Uterus (tissue), 4 donors: Measurements from ENCODE around the gene CHCHD3. TPM values are rescaled to one million over a fixed set of nuclear protein-coding genes. Genes with fewer than 3 reads are reported as not detected.
A peak's percentile ranks its signal among the peaks of the same experiment; 100 is the strongest.

Experiments
- DNase-seq, 2 donors: peaks; one replicate each; pipeline ENCODE4 v3.0.0-alpha.2; 2019 to 2020
- H3K27ac ChIP-seq, 2 donors: fragments of 200-600 bp; sonication (generic); 1 replicate in 1 of 2; 2 replicates in 1 of 2; pipeline ENCODE4 v1.5.1; 2016 to 2018
- H3K27me3 ChIP-seq, 2 donors: fragments of 200-600 bp; sonication (generic); one replicate each; pipeline ENCODE4 v1.5.1; 2018 to 2019; ENCODE audit warnings: control low read depth in 1 of 2
- H3K36me3 ChIP-seq, 2 donors: fragments of 200-600 bp; sonication (generic); one replicate each; pipeline ENCODE4 v1.5.1; 2019; ENCODE audit warnings: control low read depth in 1 of 2
- H3K4me1 ChIP-seq, 2 donors: fragments of 200-600 bp; sonication (generic); one replicate each; pipeline ENCODE4 v1.5.1; 2018 to 2019; ENCODE audit warnings: control low read depth in 1 of 2
- H3K4me3 ChIP-seq, 2 donors: fragments of 200-600 bp; sonication (generic); 1 replicate in 1 of 2; 2 replicates in 1 of 2; pipeline ENCODE4 v1.5.1; 2018 to 2019; ENCODE audit warnings: mild to moderate bottlenecking in 1 of 2
- H3K9me3 ChIP-seq, 2 donors: fragments of 200-600 bp; sonication (generic); one replicate each; pipeline ENCODE4 v1.5.1; 2019; ENCODE audit warnings: control low read depth in 1 of 2
- CTCF ChIP-seq, 4 experiments: fragments of 200-600 bp in 2 of 4; fragments of 450-650 bp in 2 of 4; sonication (generic) in 2 of 4; IDR thresholded peaks; one replicate each; pipeline ENCODE4 v1.5.1; 2016 to 2019; ENCODE audit warnings: antibody characterized with exemption in 4 of 4, mild to moderate bottlenecking in 2 of 4, moderate library complexity in 1 of 4
- POLR2A ChIP-seq, 2 donors: fragments of 450-650 bp; IDR thresholded peaks; one replicate each; pipeline ENCODE4 v1.6.1; 2016; ENCODE audit warnings: antibody characterized with exemption in 2 of 2, mild to moderate bottlenecking in 1 of 2, moderate library complexity in 1 of 2
- intact Hi-C: fragments of 100-400 bp; cut with DNase I; formaldehyde crosslinking; loops from one replicate; pipeline ENCODE4 v1.15.1; 2023; ENCODE audit warnings: low total_unique reads
- total RNA-seq, 4 donors: library from RNA; depleted of rRNA in 3 of 4; stranded (reverse); fragments of >200 nt in 3 of 4; gene quantifications; one replicate each; pipeline versions ENCODE4 v1.1.0 to v1.2.4, GENCODE V29; 2014 to 2023
- donor health status: DM: yes; HTN: yes; CAD: no.

Gene CHCHD3
- total RNA-seq, 4 donors from 2014 or later: 43.5 to 61.0 (median 47.6) TPM

GRCh38 chr7:132743974-132744373, 337.9 kb downstream of the CHCHD3 start:
- intact Hi-C loops: no loop called here
- TF ChIP-seq CTCF (IDR thresholded peaks at IDR 0.05) (no peak), POLR2A (IDR thresholded peaks at IDR 0.05) (no peak)

GRCh38 chr7:132742189-132742612, 339.7 kb downstream of the CHCHD3 start:
- no peak overlapping the region for H3K27ac ChIP-seq
- H3K36me3 ChIP-seq: no peaks in the 10 kb centered on the region
- intact Hi-C loops: no loop called here
- H3K9me3 ChIP-seq: peaks cover 0 to 2% of the 10 kb centered on the region in 2 donors
- H3K4me3 ChIP-seq: no peak overlapping the region
- no peaks in the 10 kb centered on the region for H3K4me1 ChIP-seq
- H3K27me3 ChIP-seq: no peaks in the 10 kb centered on the region
- TF ChIP-seq POLR2A (IDR thresholded peaks at IDR 0.05) (no peak), CTCF (IDR thresholded peaks at IDR 0.05) (no peak)
- no peak for DNase-seq

More at GRCh38 chr7:132743974-132744373, 337.9 kb downstream of the CHCHD3 start:
- Histone ChIP-seq H3K9me3 (peaks cover 0 to 2% of the 10 kb centered on the region in 2 donors), H3K27me3 (no peaks in the 10 kb centered on the region), H3K27ac (no peak overlapping the region), H3K4me3 (no peak overlapping the region), H3K36me3 (no peaks in the 10 kb centered on the region), H3K4me1 (no peaks in the 10 kb centered on the region)
- no peak for DNase-seq

- Histone ChIP-seq H3K36me3 (no peaks in the 10 kb centered on the region), H3K27ac (no peak overlapping the region), H3K9me3 (peaks cover 0 to 2% of the 10 kb centered on the region in 2 donors), H3K4me1 (no peaks in the 10 kb centered on the region), H3K27me3 (no peaks in the 10 kb centered on the region), H3K4me3 (no peak overlapping the region)
- intact Hi-C loops: no loop called here
- DNase-seq: no peak
- TF ChIP-seq POLR2A (IDR thresholded peaks at IDR 0.05) (no peak), CTCF (IDR thresholded peaks at IDR 0.05) (no peak)
Measured at GRCh38 chr7:132740176-132740575, 341.7 kb downstream of the CHCHD3 start.

GRCh38 chr7:132739271-132739955, 342.5 kb downstream of the CHCHD3 start:
- H3K27ac ChIP-seq: no peak overlapping the region
- H3K4me1 ChIP-seq: no peaks in the 10 kb centered on the region
- no peaks in the 10 kb centered on the region for H3K36me3 ChIP-seq
- no peaks in the 10 kb centered on the region for H3K27me3 ChIP-seq
- H3K4me3 ChIP-seq: no peak overlapping the region
- H3K9me3 ChIP-seq: peaks cover 0 to 2% of the 10 kb centered on the region in 2 donors
- DNase-seq: peak in 1 of 2 donors; percentile 18
- TF ChIP-seq POLR2A (IDR thresholded peaks at IDR 0.05) (no peak), CTCF (IDR thresholded peaks at IDR 0.05) (no peak)
- intact Hi-C loops: no loop called here

GRCh38 chr7:132738254-132738653, 343.6 kb downstream of the CHCHD3 start:
- no peak for TF ChIP-seq POLR2A (IDR thresholded peaks at IDR 0.05)
- no peak for TF ChIP-seq CTCF (IDR thresholded peaks at IDR 0.05)
- H3K27ac ChIP-seq: no peak overlapping the region

More at GRCh38 chr7:132738254-132738653, 343.6 kb downstream of the CHCHD3 start:
- no peaks in the 10 kb centered on the region for H3K36me3 ChIP-seq
- H3K4me3 ChIP-seq: no peak overlapping the region
- no peak for DNase-seq
- H3K9me3 ChIP-seq: no peaks in the 10 kb centered on the region
- no peaks in the 10 kb centered on the region for H3K27me3 ChIP-seq
- no peaks in the 10 kb centered on the region for H3K4me1 ChIP-seq
- intact Hi-C loops: no loop called here
